HL-60 (cell line): Measurements from ENCODE around the gene KRTAP10-1.
"Not testable (repeated sequence)": the region's sequence is repeated elsewhere in the genome, so short reads cannot be mapped to it uniquely, and the experiment has no call there.

Source experiments
- DNase-seq, 2 experiments: peaks; one replicate each; pipeline ENCODE4 v3.0.0-alpha.2; 2010 to 2020; ENCODE audit warnings: low read depth in 1 of 2, low spot score in 1 of 2
- H3K27ac ChIP-seq: fragments of 250-450 bp; sonication (Bioruptor Pico); replicated peaks from 2 replicates; pipeline ENCODE4 v1.5.1; 2020; ENCODE audit warnings: mild to moderate bottlenecking, moderate library complexity
- H3K27me3 ChIP-seq: fragments of 250-450 bp; sonication (Bioruptor Pico); 2 replicates; pipeline ENCODE4 v1.5.1; 2021; ENCODE audit warnings: mild to moderate bottlenecking, moderate library complexity; ENCODE audit not compliant: insufficient read depth, poor library complexity, severe bottlenecking
- H3K4me3 ChIP-seq: replicated peaks from 2 replicates; pipeline ENCODE4 v1.5.1; 2011; ENCODE audit warnings: mild to moderate bottlenecking, control low read depth, low read length; ENCODE audit not compliant: insufficient read depth
- CTCF ChIP-seq: IDR thresholded peaks from one replicate; pipeline ENCODE4 v1.5.1; 2011; ENCODE audit warnings: low read length, control low read depth, inconsistent platforms; ENCODE audit not compliant: insufficient read depth
- GABPA ChIP-seq: IDR thresholded peaks from 2 replicates; pipeline ENCODE4 v1.6.1; 2012; ENCODE audit warnings: low read depth
- POLR2AphosphoS5 ChIP-seq: IDR thresholded peaks from 2 replicates; pipeline ENCODE4 v1.6.1; 2012; ENCODE audit warnings: low read depth
- REST ChIP-seq: IDR thresholded peaks from 2 replicates; pipeline ENCODE4 v1.6.1; 2012; ENCODE audit warnings: low read depth; ENCODE audit not compliant: insufficient replicate concordance
- SPI1 ChIP-seq: IDR thresholded peaks from 2 replicates; pipeline ENCODE4 v1.6.1; 2012; ENCODE audit warnings: low read depth, mild to moderate bottlenecking, borderline replicate concordance

The KRTAP10-1 gene

GRCh38 chr21:44576025-44576420 is 36.0 kb upstream of the KRTAP10-1 start:
- DNase-seq, result no peak
- Histone ChIP-seq H3K27ac (no peak overlapping the region), H3K27me3 (no peaks in the 10 kb centered on the region), H3K4me3 (no peak overlapping the region)
- TF ChIP-seq GABPA (no peak), CTCF (no peak), SPI1 (no peak), REST (no peak), POLR2AphosphoS5 (no peak)

GRCh38 chr21:44575307-44576024 is 35.5 kb upstream of the KRTAP10-1 start:
- Histone ChIP-seq H3K27ac (no peak overlapping the region), H3K27me3 (no peaks in the 10 kb centered on the region), H3K4me3 (no peak overlapping the region)
- TF ChIP-seq POLR2AphosphoS5, result no peak
- no peak for TF ChIP-seq GABPA
- TF ChIP-seq SPI1, result no peak
- TF ChIP-seq CTCF, result no peak
- TF ChIP-seq REST, result no peak
- DNase-seq, result no peak

- Histone ChIP-seq H3K27ac (no peak overlapping the region), H3K27me3 (no peaks in the 10 kb centered on the region), H3K4me3 (no peak overlapping the region)
- no peak for DNase-seq
- TF ChIP-seq REST (no peak), SPI1 (no peak), GABPA (no peak), POLR2AphosphoS5 (no peak), CTCF (no peak)
Measured at GRCh38 chr21:44574457-44575306, 34.7 kb upstream of the KRTAP10-1 start.

- DNase-seq, H3K4me3 ChIP-seq, H3K27ac ChIP-seq, H3K27me3 ChIP-seq: not testable (repeated sequence)
Measured at GRCh38 chr21:44573630-44574456, 33.8 kb upstream of the KRTAP10-1 start, which contains the start of gene KRTAP10-4. Gene KRTAP10-4 (plus strand): TSS chr21:44573729. CDS start chr21:44573759, 30 bp downstream.
